GM12864 (cell line): ENCODE data around the gene CUBN.

Source experiments
- DNase-seq: peaks from one replicate; pipeline ENCODE4 v3.0.0-alpha.2; 2011; ENCODE audit warnings: low read depth
- H3K4me3 ChIP-seq: 2 replicates; pipeline ENCODE4 v1.5.1; 2011; ENCODE audit warnings: mild to moderate bottlenecking, low read depth, low read length, control low read depth
- TF ChIP-seq, protein P1 (sequence below): IDR thresholded peaks from 2 replicates; pipeline ENCODE4 v1.5.1; 2011; ENCODE audit warnings: low read depth, mild to moderate bottlenecking, moderate library complexity, low read length, control low read depth, inconsistent platforms; ENCODE audit errors: missing control alignments

The CUBN gene

DNA sequence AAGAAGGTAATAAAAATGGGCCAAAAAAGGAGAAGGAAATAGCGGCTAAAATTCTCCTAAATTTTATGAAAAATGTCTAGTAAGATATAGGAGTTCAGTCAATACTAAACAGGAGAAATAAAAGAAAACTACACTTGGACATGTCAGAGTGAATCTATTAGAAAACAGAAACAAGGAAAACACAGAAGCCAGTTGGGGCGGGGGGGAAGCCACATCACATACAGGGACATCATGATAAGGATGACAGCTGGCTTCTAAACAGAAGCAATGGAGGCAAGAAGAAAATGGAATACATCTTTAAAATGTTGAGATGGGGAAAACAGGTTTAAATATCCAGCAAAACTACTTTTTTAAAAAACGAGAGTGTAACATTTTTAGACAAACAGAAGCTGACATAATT is 77.8 kb downstream of the CUBN start:
- DNase-seq: no peak
- no peak overlapping the region for H3K4me3 ChIP-seq
- TF ChIP-seq, protein P1, sequence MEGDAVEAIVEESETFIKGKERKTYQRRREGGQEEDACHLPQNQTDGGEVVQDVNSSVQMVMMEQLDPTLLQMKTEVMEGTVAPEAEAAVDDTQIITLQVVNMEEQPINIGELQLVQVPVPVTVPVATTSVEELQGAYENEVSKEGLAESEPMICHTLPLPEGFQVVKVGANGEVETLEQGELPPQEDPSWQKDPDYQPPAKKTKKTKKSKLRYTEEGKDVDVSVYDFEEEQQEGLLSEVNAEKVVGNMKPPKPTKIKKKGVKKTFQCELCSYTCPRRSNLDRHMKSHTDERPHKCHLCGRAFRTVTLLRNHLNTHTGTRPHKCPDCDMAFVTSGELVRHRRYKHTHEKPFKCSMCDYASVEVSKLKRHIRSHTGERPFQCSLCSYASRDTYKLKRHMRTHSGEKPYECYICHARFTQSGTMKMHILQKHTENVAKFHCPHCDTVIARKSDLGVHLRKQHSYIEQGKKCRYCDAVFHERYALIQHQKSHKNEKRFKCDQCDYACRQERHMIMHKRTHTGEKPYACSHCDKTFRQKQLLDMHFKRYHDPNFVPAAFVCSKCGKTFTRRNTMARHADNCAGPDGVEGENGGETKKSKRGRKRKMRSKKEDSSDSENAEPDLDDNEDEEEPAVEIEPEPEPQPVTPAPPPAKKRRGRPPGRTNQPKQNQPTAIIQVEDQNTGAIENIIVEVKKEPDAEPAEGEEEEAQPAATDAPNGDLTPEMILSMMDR: no peak

DNA sequence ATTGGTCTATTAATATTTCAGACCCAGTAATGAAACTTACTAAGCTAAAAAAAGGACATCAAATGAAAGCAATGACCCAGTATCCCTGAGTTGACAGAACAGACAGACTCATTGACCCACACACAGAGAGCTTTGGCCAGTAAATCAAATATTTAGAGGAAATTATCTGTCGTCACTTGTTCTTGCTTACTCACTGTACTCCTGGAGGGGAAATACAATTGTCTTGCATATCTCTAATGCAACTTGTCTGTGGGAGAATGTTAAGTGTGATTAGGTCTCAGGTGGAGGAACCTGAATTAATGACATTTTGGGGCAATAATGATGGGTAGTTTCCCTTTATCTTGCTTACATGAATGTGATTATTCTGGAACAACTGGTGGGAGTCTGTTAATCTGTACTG is 80.4 kb downstream of the CUBN start:
- DNase-seq: no peak
- TF ChIP-seq, protein P1: no peak
- H3K4me3 ChIP-seq: no peak overlapping the region

DNA sequence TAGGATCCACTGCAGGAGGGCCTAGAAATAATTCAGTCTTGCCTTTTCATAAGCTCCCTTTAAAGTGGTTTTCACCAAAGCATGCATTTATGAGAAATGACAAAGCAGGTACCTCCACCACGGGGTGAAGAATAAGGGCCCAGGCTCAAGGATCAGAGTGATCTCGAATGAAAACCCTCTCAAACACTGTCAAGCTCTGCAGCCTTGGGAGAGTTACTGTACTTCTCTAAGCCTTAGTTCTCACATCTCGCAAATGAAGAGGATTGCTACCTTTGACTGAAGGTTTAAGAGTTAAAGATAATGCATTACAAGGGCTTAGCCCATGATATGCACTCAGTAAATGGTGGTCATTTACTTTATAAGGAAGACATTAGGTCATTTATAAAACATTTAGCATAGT is 81.7 kb downstream of the CUBN start:
- no peak for DNase-seq
- H3K4me3 ChIP-seq: no peak overlapping the region
- TF ChIP-seq, protein P1: no peak

DNA sequence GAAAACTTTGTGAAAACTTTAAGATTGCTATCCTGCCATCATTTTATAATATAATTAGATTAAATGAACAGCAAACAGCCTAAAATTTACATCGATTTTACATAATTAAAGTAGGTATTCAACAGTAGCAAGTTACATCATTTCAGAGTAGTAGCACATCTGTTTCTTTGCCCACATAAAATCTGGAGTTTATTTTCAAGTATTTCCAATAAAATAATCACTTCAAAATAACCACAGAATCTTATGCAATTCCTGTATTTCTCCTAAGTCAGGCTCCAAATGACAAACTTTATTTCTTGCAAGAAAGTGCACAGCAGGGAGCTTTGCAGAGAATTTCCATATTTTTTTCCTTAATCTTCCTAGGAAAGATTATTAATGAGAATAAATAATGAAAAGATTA is 82.6 kb downstream of the CUBN start:
- DNase-seq: no peak
- TF ChIP-seq, protein P1: no peak
- H3K4me3 ChIP-seq: no peak overlapping the region

DNA sequence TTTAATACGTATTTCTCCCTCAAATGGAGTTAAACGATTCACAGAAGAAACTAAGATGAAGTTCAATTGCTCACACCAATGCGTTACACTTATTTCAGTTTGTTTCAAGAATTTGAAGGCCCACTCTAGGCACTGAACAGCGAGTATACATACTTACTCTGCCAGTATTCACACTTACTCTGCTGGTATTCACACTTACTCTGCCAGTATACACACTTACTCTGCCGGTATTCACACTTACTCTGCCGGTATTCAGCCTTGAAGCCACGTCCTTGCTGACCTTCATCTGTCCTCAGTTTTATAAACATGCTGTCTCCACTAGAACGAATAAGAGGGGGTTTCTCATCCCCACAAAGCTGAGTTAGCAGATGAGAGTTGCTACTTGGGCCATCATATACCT is 86.0 kb downstream of the CUBN start:
- TF ChIP-seq, protein P1: no peak
- DNase-seq: no peak
- H3K4me3 ChIP-seq: no peak overlapping the region

- TF ChIP-seq, protein P1: no peak
- no peak for DNase-seq
- no peak overlapping the region for H3K4me3 ChIP-seq
Observed at GRCh38 chr10:17041626-17042520, 87.7 kb downstream of the CUBN start.

DNA sequence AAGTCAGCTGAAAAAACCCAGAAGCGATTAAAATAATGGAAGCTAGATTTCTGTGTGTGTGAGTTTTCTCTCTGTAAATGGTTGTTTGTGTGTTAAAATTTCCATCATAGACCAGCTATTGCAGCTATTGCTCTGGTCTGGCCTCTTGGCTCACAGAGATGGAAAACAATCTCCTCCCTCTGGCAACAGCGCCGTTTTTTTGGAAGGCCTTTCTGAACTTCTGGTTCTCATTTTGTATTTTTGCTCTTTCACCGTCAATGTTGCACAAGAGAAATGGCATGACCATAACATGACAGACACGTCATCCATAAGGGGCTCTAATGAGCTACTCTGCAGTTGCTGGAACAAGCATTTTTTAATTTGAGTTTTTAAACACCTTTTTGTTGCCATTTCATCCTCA is 91.0 kb downstream of the CUBN start:
- TF ChIP-seq, protein P1: no peak
- H3K4me3 ChIP-seq: no peak overlapping the region
- no peak for DNase-seq
